Gastrocnemius medialis (tissue), 4 donors: ENCODE measurements around the gene N4BP2L2.

ENCODE experiments used
- CTCF ChIP-seq, 5 experiments: fragments of 450-650 bp in 3 of 5; fragments of 200-600 bp in 2 of 5; sonication (generic) in 2 of 5; IDR thresholded peaks in 4 of 5; conservative IDR thresholded peaks in 1 of 5; 1 replicate in 4 of 5; 2 replicates in 1 of 5; pipeline ENCODE4 v1.5.1; 2016 to 2019; ENCODE audit warnings: antibody characterized with exemption in 5 of 5, mild to moderate bottlenecking in 3 of 5, moderate library complexity in 3 of 5
- POLR2A ChIP-seq, 2 donors: fragments of 450-650 bp; IDR thresholded peaks; one replicate each; pipeline ENCODE4 v1.6.1; 2017; ENCODE audit warnings: antibody characterized with exemption in 2 of 2, mild to moderate bottlenecking in 2 of 2, moderate library complexity in 2 of 2

GRCh38 chr13:32511482-32511881 lies 27.1 kb downstream of the N4BP2L2 start:
- TF ChIP-seq CTCF (IDR thresholded peaks at IDR 0.05 in 4 of 5, conservative IDR thresholded peaks at IDR 0.05 in 1 of 5) (no peak), POLR2A (IDR thresholded peaks at IDR 0.05) (no peak)
